ENCODE results near the gene IL34. TPM values are rescaled to one million over a fixed set of nuclear protein-coding genes. Genes with fewer than 3 reads are reported as not detected.

IL34 gene
- total and polyA plus RNA-seq, 2 of the 13 experiments (the other 11 are each of a cell fraction or from before 2014, with no cell fraction given), result 1.2 to 1.3 TPM

- no peak for TF ChIP-seq ZBTB40 (IDR thresholded peaks at IDR 0.05)
- TF ChIP-seq ZBTB40 (CRISPR knock-in tag; IDR thresholded peaks at IDR 0.05), result no peak
- no peak for TF ChIP-seq ZNF382 (CRISPR knock-in tag; IDR thresholded peaks at IDR 0.05; ENCODE audit: borderline replicate concordance)
- TF ChIP-seq ZNF563 (CRISPR knock-in tag; IDR thresholded peaks at IDR 0.05), result peak; percentile 60
- TF ChIP-seq ZBTB7A (CRISPR knock-in tag; IDR thresholded peaks at IDR 0.05), result peak; percentile 92; the same call in 1 of the 2 replicates
- TF ChIP-seq ZFYVE20 (CRISPR knock-in tag; IDR thresholded peaks at IDR 0.05; ENCODE audit: borderline replicate concordance, low read depth), result no peak
- 0 out of 2 replicates have a peak, but pooled peaks have one; percentile 24 for TF ChIP-seq KLF11 (CRISPR knock-in tag; IDR thresholded peaks at IDR 0.05)
- TF ChIP-seq ZNF530 (CRISPR knock-in tag; IDR thresholded peaks at IDR 0.05; ENCODE audit: low read depth), result no peak
- TF ChIP-seq ETV5 (CRISPR knock-in tag; IDR thresholded peaks at IDR 0.05; ENCODE audit: borderline replicate concordance), result no peak; the same call in 1 of the 2 replicates
- no peak for TF ChIP-seq HOMEZ (CRISPR knock-in tag; IDR thresholded peaks at IDR 0.05; ENCODE audit: low read depth)
- no peak for TF ChIP-seq TOPORS (CRISPR knock-in tag; IDR thresholded peaks at IDR 0.05)
- TF ChIP-seq HNRNPK (IDR thresholded peaks at IDR 0.05; ENCODE audit: low read depth, low read length, poor library complexity, severe bottlenecking), result no peak
- TF ChIP-seq CTCF (CRISPR knock-in tag; IDR thresholded peaks at IDR 0.05), result 0 out of 2 replicates have a peak, but pooled peaks have one; percentile 5
- TF ChIP-seq ZBTB21 (CRISPR knock-in tag; IDR thresholded peaks at IDR 0.05), result no peak
- peak; percentile 43 for TF ChIP-seq TEAD3 (CRISPR knock-in tag; optimal IDR thresholded peaks at IDR 0.05; ENCODE audit: borderline replicate concordance)
- TF ChIP-seq ZNF841 (CRISPR knock-in tag; IDR thresholded peaks at IDR 0.05; ENCODE audit: borderline replicate concordance), result no peak
Measured at GRCh38 chr16:70681382-70682238, 35.3 kb downstream of the IL34 start (continued).
